Muscle of arm (tissue), 12 donors: ENCODE results near the gene PCSK7. TPM values are rescaled to one million over a fixed set of nuclear protein-coding genes. Genes with fewer than 3 reads are reported as not detected.

Experiments used
- DNase-seq: peaks from one replicate; pipeline ENCODE4 v3.0.0-alpha.2; 2013
- polyA plus RNA-seq, 12 donors: library from polyadenylated mRNA; unstranded; fragments of 120-200 nt; gene quantifications; one replicate each; pipeline ENCODE4 v1.2.1, GENCODE V29; 2013; ENCODE audit not compliant: insufficient read length in 12 of 12

The PCSK7 gene
- polyA plus RNA-seq, 12 donors = 17.1 to 58.7 (median 27.3) TPM

DNA sequence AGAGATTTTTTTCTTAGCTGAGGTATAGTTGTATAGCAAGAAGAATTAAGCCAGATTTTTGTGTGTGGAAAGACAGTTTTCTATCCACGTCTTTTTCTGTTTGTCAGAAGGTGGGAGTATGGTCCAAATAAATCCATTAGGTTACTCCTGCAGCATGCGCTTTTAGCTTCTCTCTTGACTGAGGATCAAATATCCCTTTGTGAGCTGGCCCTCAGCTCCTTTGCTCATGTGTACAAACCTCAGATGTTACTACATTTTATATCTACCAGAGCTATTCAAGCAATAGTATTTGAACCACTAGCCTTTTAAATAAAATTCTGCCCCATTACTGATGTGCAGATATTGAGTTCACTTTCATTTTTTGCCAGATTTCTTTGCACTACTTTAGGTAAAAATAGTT is 62.1 kb downstream of the PCSK7 start:
- no peak for DNase-seq

DNA sequence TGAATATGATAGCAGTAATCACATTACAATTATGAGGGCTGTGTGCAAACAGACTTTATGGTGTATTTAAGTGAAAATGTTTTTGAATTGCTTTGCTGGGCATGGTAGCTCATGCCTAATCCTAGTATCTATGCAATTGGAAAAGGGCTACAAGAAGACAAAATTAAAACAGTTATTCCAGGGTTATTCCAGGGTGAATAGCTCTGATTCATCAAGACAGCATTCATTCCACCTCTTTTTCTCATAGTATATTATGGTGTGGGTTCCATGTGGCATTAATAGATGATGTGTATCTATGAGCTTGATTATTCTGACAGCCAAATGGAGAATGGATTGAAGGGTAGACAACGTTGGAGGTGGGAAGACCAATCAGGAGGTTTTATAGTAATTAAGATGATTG is 65.4 kb downstream of the PCSK7 start:
- no peak for DNase-seq

GRCh38 chr11:117160826-117161225 is 71.0 kb downstream of the PCSK7 start:
- no peak for DNase-seq

- DNase-seq = no peak
These were observed 72.0 kb downstream of the PCSK7 start for GRCh38 chr11:117159892-117160291.

DNA sequence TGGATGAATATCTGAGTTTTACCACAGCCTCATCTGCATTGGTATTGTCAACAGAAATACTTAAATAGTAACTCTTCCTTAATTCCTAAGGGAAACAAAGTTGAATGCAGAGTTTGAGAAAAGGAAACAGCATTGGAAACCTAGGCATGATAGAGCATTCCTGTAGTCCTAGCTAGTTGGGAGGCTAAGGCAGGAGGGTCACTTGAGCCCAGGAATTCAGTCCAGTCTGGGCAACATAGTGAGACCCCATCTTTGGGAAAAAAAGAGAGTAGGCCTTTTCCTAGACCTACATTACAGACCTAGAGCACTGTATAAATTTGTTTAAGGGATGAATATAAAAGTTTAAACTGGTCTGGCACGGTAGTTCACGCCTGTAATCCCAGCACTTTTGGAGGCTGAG is 74.4 kb downstream of the PCSK7 start:
- DNase-seq = no peak

DNA sequence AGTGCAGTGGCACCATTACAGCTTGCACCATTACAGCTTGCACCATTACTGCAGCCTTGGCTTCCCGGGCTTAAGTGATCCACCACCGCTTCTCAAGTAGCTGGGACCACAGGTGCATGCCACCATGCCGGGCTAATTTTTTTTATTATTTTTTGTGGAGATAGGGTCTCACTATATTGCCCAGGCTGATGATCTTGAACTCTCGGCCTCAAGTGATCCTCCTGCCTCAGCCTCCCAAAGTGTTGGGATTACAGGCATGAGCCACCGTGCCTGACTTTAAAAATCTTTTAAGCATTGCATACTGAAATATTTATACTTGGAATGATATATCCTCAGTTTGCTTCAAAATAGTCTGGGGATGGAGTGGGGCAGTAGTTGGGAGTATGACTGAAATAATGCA is 77.4 kb downstream of the PCSK7 start:
- no peak for DNase-seq

Other genes with a start within 250 kb of the PCSK7 start
- gene SIK3, start 133.6 kb downstream of the PCSK7 start, polyA plus RNA-seq = 10 to 100 TPM in 11 of 12 donors, not detected in 1; 27.5 to 46.1 (median 38.5) TPM
- gene PAFAH1B2, start 87.8 kb downstream of the PCSK7 start, polyA plus RNA-seq = 100 to 1,000 TPM in 1 of 12 donors, 10 to 100 TPM in 11; 45.3 to 201 (median 54.4) TPM
- gene SIDT2, start 53.3 kb downstream of the PCSK7 start, polyA plus RNA-seq = 10 to 100 TPM in 11 of 12 donors, not detected in 1; 24.6 to 41.0 (median 36.3) TPM
- gene TAGLN, start 32.7 kb downstream of the PCSK7 start, polyA plus RNA-seq = 100 to 1,000 TPM in 2 of 12 donors, 10 to 100 TPM in 9, not detected in 1; 65.6 to 358 (median 88.1) TPM
- 10 to 100 TPM in 11 of 12 donors, not detected in 1; 16.7 to 28.8 (median 19.3) TPM for gene RNF214, start 598 bp upstream of the PCSK7 start, polyA plus RNA-seq
- gene BACE1-AS, start 59.3 kb upstream of the PCSK7 start, polyA plus RNA-seq = 10 to 100 TPM in 11 of 12 donors, not detected in 1; 10.4 to 20.1 (median 14.3) TPM
- gene BACE1, start 84.2 kb upstream of the PCSK7 start, polyA plus RNA-seq = 10 to 100 TPM in 11 of 12 donors, not detected in 1; 31.3 to 43.1 (median 38.6) TPM
- gene CEP164, start 95.8 kb upstream of the PCSK7 start, polyA plus RNA-seq = 10 to 100 TPM in 11 of 12 donors, not detected in 1; 10.9 to 29.2 (median 12.6) TPM